SK-N-MC (cell line): ENCODE data around the gene TAF3.

Experiments
- DNase-seq: peaks from one replicate; pipeline ENCODE4 v3.0.0-alpha.2; 2011; ENCODE audit warnings: low read depth, low spot score
- H3K27ac ChIP-seq: fragments of 200-600 bp; sonication (generic); 2 replicates; pipeline ENCODE4 v1.5.1; 2016; ENCODE audit warnings: mixed run types
- H3K36me3 ChIP-seq: fragments of 200-600 bp; sonication (generic); 2 replicates; pipeline ENCODE4 v1.6.1; 2017; ENCODE audit warnings: antibody characterized with exemption, low read length, mixed read lengths; ENCODE audit not compliant: insufficient read depth
- H3K4me3 ChIP-seq: fragments of 200-600 bp; sonication (generic); 2 replicates; pipeline ENCODE4 v1.5.1; 2016
- H3K9ac ChIP-seq: fragments of 200-600 bp; sonication (generic); 2 replicates; pipeline ENCODE4 v1.8.0; 2017; ENCODE audit warnings: mixed run types, mixed read lengths; ENCODE audit not compliant: insufficient read length
- H3K9me3 ChIP-seq: fragments of 200-600 bp; sonication (generic); 2 replicates; pipeline ENCODE4 v1.6.1; 2017; ENCODE audit warnings: low read depth, mild to moderate bottlenecking, antibody characterized with exemption, low read length, moderate library complexity, mixed read lengths
- EZH2 ChIP-seq: fragments of 200-600 bp; sonication (generic); IDR thresholded peaks from one replicate; pipeline ENCODE4 v1.6.1; 2017; ENCODE audit warnings: antibody characterized with exemption
- FOXP2 ChIP-seq: optimal IDR thresholded peaks from 2 replicates; pipeline ENCODE3; 2011; ENCODE audit warnings: mild to moderate bottlenecking, moderate library complexity; ENCODE audit not compliant: insufficient read depth; ENCODE audit errors: extremely low read length, control extremely low read depth
- POLR2AphosphoS5 ChIP-seq: IDR thresholded peaks from 2 replicates; pipeline ENCODE4 v1.6.1; 2012; ENCODE audit warnings: mild to moderate bottlenecking, low read depth, low read length, borderline replicate concordance

The TAF3 gene

GRCh38 chr10:7824251-7824650, 5.9 kb downstream of the TAF3 start:
- Histone ChIP-seq H3K36me3 (peaks cover 13% of the 10 kb centered on the region), H3K4me3 (no peak overlapping the region), H3K9ac (no peak overlapping the region), H3K27ac (no peak overlapping the region), H3K9me3 (no peaks in the 10 kb centered on the region)
- DNase-seq: no peak
- TF ChIP-seq FOXP2 (no peak), POLR2AphosphoS5 (no peak), EZH2 (no peak)

- Histone ChIP-seq H3K27ac (no peak overlapping the region), H3K9ac (no peak overlapping the region), H3K4me3 (no peak overlapping the region), H3K9me3 (no peaks in the 10 kb centered on the region), H3K36me3 (peaks cover 13% of the 10 kb centered on the region)
- DNase-seq: no peak
- TF ChIP-seq POLR2AphosphoS5 (no peak), EZH2 (no peak), FOXP2 (no peak)
Observed at GRCh38 chr10:7826971-7827370, 8.7 kb downstream of the TAF3 start.

GRCh38 chr10:7829289-7829834, 11.1 kb downstream of the TAF3 start:
- Histone ChIP-seq H3K4me3 (no peak overlapping the region), H3K36me3 (peaks cover 13% of the 10 kb centered on the region)

DNA sequence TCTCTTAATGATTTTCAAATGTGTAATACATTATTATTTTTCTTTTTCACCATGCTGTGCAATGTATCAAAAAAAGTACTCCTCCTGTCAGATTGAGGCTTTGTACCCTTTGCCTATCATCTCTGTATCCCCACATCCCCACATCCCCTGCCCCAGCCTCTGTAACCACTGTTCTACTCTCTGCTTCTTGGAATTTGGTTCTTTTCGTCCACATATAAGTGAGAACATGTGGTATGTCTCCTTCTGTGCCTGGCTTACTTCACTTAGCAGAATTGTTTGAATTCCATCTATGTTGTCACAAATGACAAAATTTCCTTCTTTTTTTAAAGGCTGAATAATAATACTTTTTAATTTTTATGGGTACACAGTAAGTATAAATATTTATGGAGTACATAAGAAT, 13.8 kb downstream of the TAF3 start:
- no peaks in the 10 kb centered on the region for H3K9me3 ChIP-seq
- no peak overlapping the region for H3K9ac ChIP-seq
- H3K27ac ChIP-seq: no peak overlapping the region
- no peak for TF ChIP-seq FOXP2
- no peak for TF ChIP-seq POLR2AphosphoS5
- TF ChIP-seq EZH2: no peak
- no peak overlapping the region for H3K4me3 ChIP-seq
- H3K36me3 ChIP-seq: no peaks in the 10 kb centered on the region
- no peak for DNase-seq

More at GRCh38 chr10:7829289-7829834, 11.1 kb downstream of the TAF3 start:
- Histone ChIP-seq H3K9me3 (no peaks in the 10 kb centered on the region), H3K9ac (no peak overlapping the region), H3K27ac (no peak overlapping the region)
- TF ChIP-seq FOXP2 (no peak), EZH2 (no peak), POLR2AphosphoS5 (no peak)
- no peak for DNase-seq

DNA sequence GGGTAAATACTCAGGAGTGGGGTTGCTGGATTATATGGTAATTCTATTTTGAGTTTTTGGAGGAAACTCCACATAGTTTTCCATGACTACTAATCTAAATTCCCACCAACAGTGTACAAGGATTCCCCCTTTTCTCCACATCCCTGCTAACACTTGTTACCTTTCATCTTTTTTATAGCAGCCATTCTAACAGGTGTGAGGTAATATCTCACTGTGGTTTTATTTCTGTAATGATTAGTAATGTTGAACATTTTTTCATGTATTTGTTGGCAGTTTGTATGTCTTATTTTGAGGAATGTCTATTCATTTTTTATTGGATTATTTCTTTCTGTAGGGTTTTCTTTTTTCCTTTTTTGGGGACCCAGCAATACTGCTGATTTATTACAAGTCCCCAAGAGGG, 14.9 kb downstream of the TAF3 start:
- TF ChIP-seq POLR2AphosphoS5: no peak
- no peak for TF ChIP-seq EZH2
- TF ChIP-seq FOXP2: no peak
- Histone ChIP-seq H3K9ac (no peak overlapping the region), H3K36me3 (no peaks in the 10 kb centered on the region), H3K4me3 (no peak overlapping the region), H3K27ac (no peak overlapping the region), H3K9me3 (no peaks in the 10 kb centered on the region)
- DNase-seq: no peak

DNA sequence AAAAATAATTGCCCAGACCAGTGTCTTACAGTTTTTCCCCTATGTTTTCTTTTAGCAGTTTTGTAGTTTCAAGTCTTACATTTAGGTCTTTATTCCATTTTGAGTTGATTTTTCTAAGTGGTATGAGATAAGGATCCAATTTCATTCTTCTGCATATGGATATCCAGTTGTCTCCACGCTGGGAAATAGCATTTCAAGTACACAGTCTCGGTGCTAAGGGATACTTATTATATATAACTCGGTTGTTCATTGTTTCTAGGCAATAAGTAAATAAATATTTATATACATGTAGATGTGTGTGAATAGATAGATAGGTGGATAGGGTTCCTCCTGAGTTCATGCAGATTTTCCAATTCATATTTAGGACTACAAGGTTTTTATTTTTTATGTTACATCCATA, 16.0 kb downstream of the TAF3 start:
- no peak for DNase-seq
- Histone ChIP-seq H3K9me3 (no peaks in the 10 kb centered on the region), H3K36me3 (no peaks in the 10 kb centered on the region), H3K9ac (no peak overlapping the region), H3K27ac (no peak overlapping the region), H3K4me3 (no peak overlapping the region)
- no peak for TF ChIP-seq EZH2
- TF ChIP-seq POLR2AphosphoS5: no peak
- TF ChIP-seq FOXP2: no peak

GRCh38 chr10:7836571-7836970, 18.3 kb downstream of the TAF3 start:
- Histone ChIP-seq H3K4me3 (no peak overlapping the region), H3K9me3 (no peaks in the 10 kb centered on the region), H3K36me3 (no peaks in the 10 kb centered on the region), H3K9ac (no peak overlapping the region), H3K27ac (no peak overlapping the region)
- DNase-seq: no peak
- no peak for TF ChIP-seq POLR2AphosphoS5
- no peak for TF ChIP-seq EZH2
- no peak for TF ChIP-seq FOXP2

- Histone ChIP-seq H3K9ac (no peak overlapping the region), H3K27ac (no peak overlapping the region), H3K36me3 (no peaks in the 10 kb centered on the region), H3K4me3 (no peak overlapping the region), H3K9me3 (no peaks in the 10 kb centered on the region)
- TF ChIP-seq POLR2AphosphoS5 (no peak), EZH2 (no peak), FOXP2 (no peak)
- DNase-seq: no peak
Observed at GRCh38 chr10:7846591-7846990, 28.3 kb downstream of the TAF3 start.
